Adipocyte (in vitro differentiated cells): ENCODE results near the gene TMEM9.

Experiments used
- DNase-seq: peaks from one replicate; pipeline ENCODE4 v3.0.0-alpha.2; 2015; ENCODE audit warnings: low read depth
- H3K27me3 ChIP-seq: replicated peaks from 2 replicates; pipeline ENCODE4 v1.7.0; 2013; ENCODE audit warnings: mild to moderate bottlenecking, low read length, moderate library complexity; ENCODE audit not compliant: control insufficient read depth, insufficient read depth
- H3K36me3 ChIP-seq: 2 replicates; pipeline ENCODE4 v1.7.0; 2013; ENCODE audit warnings: low read length, mild to moderate bottlenecking, moderate library complexity; ENCODE audit not compliant: control insufficient read depth, insufficient read depth, severe bottlenecking
- H3K4me1 ChIP-seq: 2 replicates; pipeline ENCODE4 v1.7.0; 2013; ENCODE audit warnings: mild to moderate bottlenecking, low read length, moderate library complexity; ENCODE audit not compliant: control insufficient read depth, insufficient read depth
- H3K4me3 ChIP-seq: 2 replicates; pipeline ENCODE4 v1.7.0; 2013; ENCODE audit warnings: mild to moderate bottlenecking, low read length, moderate library complexity
- H3K9ac ChIP-seq: 2 replicates; pipeline ENCODE4 v1.7.0; 2013; ENCODE audit warnings: mild to moderate bottlenecking, low read length, moderate library complexity
- H3K9me3 ChIP-seq: 2 replicates; pipeline ENCODE4 v1.7.0; 2013; ENCODE audit warnings: mild to moderate bottlenecking, low read length, moderate library complexity; ENCODE audit not compliant: control insufficient read depth

The TMEM9 gene

DNA sequence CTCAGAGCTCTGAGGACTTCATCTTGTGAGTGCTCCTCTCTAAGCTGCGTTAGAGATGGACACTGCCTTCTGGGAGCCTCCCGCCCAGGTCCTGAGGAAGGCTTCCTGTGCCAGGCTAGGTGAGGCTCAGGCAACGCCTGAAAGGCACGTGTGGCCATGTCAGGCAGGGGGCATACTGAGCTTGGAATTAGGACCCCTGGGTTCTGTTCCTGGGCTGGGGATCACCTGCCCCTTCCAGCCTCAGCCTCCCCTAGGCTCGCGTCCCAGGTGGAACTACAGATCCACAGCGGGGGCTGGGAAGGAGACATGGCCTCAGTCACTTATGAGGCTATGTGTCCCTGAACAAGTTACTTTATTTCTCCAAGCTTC, 17.3 kb downstream of the TMEM9 start:
- no peaks in the 10 kb centered on the region for H3K9me3 ChIP-seq
- no peak overlapping the region for H3K9ac ChIP-seq
- no peak for DNase-seq
- no peaks in the 10 kb centered on the region for H3K27me3 ChIP-seq
- H3K4me1 ChIP-seq, result peaks cover 22% of the 10 kb centered on the region
- peaks cover 18% of the 10 kb centered on the region for H3K36me3 ChIP-seq
- H3K4me3 ChIP-seq, result no peak overlapping the region

DNA sequence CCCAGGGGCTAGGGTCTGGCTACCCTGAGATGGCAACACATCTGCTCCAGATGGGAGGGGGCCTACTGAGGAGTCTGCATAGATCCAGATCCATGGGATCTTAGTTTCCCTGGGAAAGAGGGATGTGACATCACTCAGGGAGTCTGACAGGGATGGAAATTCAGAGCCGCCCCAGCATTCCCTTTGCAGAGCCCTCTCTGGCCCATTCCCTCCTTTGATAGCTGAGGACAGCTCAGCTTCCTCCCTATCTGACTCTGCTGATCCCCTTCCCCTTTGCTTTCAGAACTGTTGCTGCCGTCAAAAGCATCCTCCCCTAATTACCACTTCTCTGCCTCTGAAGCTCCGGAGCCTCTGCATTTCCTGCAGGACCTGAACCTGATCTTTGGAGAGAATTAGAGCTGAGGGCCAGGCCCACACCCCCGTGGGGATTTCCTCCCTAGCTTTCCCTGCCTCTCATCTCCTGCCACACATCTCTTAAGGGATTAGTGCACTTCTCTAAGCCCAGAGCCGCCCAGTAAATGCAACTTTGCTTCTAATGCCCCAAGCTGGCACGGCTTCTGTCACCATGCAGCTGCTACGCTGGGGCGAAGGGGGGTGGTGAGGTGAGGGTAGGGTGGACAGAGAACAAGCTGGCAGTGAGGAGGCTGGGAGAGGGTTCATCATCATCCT, 17.8 kb downstream of the TMEM9 start:
- H3K27me3 ChIP-seq, result no peaks in the 10 kb centered on the region
- H3K9me3 ChIP-seq, result no peaks in the 10 kb centered on the region
- peaks cover 18% of the 10 kb centered on the region for H3K36me3 ChIP-seq
- H3K9ac ChIP-seq, result no peak overlapping the region
- no peak for DNase-seq
- peaks cover 20% of the 10 kb centered on the region for H3K4me1 ChIP-seq
- no peak overlapping the region for H3K4me3 ChIP-seq

DNA sequence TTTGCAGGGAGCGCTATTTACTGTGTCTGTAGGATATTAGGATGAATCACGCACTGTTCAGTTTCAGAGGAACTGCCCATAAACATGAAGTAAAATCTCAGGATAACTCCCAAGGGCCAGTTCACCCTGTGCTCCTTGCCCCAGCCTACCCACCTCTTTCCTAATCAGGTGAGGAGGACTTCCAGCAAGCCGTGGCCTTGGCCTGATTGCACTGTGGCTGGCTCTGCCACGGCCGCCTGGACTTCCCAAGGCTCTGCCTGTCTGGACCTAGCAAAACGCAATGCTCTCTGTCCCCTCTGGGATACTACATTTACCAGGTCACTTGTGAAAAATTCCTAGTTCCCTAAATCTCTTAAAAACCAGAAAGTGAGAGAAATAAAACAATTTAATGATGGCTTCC, 19.9 kb downstream of the TMEM9 start:
- Histone ChIP-seq H3K4me1 (peaks cover 20% of the 10 kb centered on the region), H3K36me3 (peaks cover 11% of the 10 kb centered on the region), H3K4me3 (no peak overlapping the region), H3K9ac (no peak overlapping the region), H3K9me3 (no peaks in the 10 kb centered on the region), H3K27me3 (no peaks in the 10 kb centered on the region)
- no peak for DNase-seq

DNA sequence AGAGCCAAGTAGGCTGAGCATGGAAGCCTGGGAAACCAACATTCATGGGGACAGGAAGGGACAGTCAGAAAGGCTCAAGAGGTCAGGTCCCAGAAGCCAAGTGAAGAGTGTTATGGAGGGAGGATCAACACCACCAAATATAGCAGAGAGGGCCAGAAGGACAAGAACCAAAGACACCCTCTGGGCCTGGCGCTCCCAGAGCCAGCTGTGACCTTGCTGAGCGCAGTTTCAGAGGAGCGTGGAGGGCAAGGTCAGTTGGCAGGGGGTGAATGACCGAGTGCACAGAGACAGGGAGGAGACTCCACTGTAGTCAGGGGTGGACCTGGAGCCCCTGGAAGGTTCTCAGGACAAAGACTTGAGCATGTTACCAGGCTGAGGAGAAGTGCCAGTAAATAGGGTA, 22.9 kb downstream of the TMEM9 start:
- H3K4me1 ChIP-seq, result no peaks in the 10 kb centered on the region
- H3K4me3 ChIP-seq, result no peak overlapping the region
- H3K27me3 ChIP-seq, result no peaks in the 10 kb centered on the region
- no peaks in the 10 kb centered on the region for H3K9me3 ChIP-seq
- H3K36me3 ChIP-seq, result peaks cover 11% of the 10 kb centered on the region
- H3K9ac ChIP-seq, result no peak overlapping the region
- DNase-seq, result no peak

DNA sequence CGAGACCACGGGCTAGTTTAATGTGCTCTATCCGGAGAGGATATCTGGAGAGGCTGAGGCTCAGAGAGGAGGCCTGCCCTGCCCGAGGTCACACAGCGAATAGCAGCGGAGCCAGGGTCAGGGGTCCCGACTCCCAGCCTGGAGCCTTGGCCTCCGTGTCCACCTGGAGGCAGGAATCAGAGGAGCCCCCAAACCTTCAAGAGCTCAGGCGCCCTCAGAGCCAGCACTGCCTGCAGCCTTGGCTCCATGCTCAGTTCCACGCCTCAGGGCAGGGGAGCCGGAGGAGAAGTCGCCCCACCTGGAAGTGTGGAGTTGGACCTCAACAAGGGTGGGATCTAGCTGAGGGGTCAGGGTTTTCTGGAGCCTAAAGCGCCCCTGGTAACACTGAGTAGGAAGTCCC, 25.3 kb downstream of the TMEM9 start:
- Histone ChIP-seq H3K9ac (no peak overlapping the region), H3K9me3 (no peaks in the 10 kb centered on the region)

DNA sequence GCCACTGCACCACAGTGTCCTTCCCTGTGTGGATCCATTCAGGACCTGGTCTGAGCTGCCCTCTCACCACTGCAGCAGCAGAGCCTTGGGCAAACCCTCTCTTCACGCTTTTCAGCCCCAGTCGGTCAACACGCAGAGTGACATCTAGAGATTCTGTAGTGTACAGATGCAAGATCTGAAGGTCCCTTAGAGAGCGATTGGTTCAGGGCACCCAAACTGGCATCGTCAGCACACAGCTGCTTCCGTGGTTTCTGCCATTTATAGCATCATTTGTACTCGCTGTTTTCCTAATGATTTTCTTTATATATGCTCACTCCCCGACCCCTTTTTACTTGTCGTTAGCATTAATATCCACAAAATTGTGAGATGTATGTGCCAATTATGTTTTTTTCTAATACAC, 25.8 kb downstream of the TMEM9 start:
- Histone ChIP-seq H3K36me3 (no peaks in the 10 kb centered on the region), H3K9ac (no peak overlapping the region), H3K4me3 (no peak overlapping the region), H3K4me1 (no peaks in the 10 kb centered on the region), H3K9me3 (no peaks in the 10 kb centered on the region), H3K27me3 (peaks cover 17% of the 10 kb centered on the region)
- no peak for DNase-seq

More for the DNA sequence above, 25.3 kb downstream of the TMEM9 start:
- H3K4me1 ChIP-seq, result no peaks in the 10 kb centered on the region
- no peaks in the 10 kb centered on the region for H3K36me3 ChIP-seq
- DNase-seq, result no peak
- H3K27me3 ChIP-seq, result peaks cover 13% of the 10 kb centered on the region
- H3K4me3 ChIP-seq, result no peak overlapping the region

DNA sequence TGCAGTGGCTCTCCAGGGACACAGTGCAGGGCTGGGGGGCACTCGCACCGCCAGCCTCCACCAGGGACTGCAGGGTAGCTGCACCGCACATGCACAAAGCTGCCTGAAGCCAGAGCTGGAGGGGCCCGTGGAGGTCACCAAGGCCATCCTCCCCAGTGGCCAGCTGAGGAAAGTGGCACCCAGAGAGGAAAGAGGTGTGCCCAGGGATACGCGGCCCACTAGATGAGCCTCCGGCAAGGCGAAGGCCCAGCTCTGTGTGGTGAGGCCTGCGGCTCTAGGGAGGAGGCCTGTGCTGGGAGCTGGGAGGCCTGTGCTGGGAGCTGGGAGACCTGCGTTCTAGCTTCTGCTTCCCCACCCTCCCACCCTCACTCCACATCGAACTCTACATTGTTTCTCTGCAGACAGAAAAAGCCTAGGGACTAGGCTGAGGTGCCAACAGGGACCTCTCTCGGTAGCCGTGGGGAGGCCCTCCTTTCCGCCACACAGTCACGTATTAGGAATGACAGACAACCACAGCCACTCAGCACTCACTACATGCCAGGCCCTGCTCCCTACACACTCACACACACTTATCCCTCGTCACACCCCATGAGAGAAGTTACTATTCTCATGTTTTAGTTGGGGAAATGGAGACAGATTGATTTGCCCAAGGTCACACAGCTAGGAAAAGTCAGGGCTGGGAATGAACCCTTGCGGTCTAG, 26.4 kb downstream of the TMEM9 start:
- Histone ChIP-seq H3K9ac (no peak overlapping the region), H3K4me3 (no peak overlapping the region), H3K27me3 (peaks cover 23% of the 10 kb centered on the region), H3K4me1 (no peaks in the 10 kb centered on the region), H3K9me3 (no peaks in the 10 kb centered on the region), H3K36me3 (no peaks in the 10 kb centered on the region)
- DNase-seq, result no peak

DNA sequence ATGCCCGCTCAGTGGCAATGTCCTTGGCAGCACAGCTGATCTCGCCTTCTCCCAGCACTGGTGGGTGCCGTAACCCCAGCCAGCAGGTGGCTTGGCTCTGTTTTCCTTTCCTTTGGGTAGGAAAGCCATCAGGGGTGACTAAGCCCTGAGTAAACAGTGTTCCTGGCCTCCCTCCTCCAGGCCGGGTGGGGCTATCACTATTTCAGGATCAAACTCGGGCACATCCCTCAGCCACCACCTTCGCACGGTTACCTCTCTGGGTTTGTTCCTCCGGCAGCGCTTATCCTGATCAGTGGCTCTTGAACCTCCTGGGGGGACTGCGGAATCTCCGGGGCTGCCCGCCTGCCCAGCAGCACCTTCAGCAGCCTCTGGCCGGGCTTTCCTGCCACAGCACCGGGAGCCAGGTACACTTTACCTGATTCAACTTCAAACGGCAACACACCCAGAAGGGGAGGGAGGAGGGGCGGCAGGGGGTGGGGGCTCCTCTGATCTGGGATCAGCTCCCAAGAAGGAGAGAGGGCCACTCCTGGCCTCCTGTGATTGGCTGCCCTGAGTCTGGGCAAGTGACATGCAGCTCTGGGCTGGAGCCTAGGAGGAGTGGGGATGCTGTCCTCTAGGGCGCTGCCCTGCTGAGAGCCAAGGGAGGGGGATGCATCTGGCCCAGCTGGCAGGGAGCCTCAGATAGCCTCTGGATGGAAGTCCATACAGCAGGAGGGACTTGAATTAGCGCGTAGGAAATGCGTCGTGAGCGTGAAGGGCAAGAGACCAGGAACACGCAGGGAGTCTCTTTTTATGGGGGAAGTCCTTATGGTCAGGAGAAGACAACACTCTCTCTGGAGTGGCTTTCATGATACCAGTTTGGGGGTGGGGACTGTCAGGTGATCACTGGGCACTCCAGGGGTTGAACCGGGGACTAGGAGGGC, 27.2 kb downstream of the TMEM9 start, which contains the start of gene ASCL5:
Gene ASCL5 (minus strand): TSS at position 353 of the 923 bp plus-strand sequence. CDS start 11,812 bp downstream, outside the sequence.
- H3K27me3 ChIP-seq, result peaks cover 31% of the 10 kb centered on the region
- no peak within 1 kb of the TSS for H3K4me3 ChIP-seq
- no peaks in the 10 kb centered on the region for H3K9me3 ChIP-seq
- H3K9ac ChIP-seq, result no peak within 1 kb of the TSS
- no peak for DNase-seq
- H3K4me1 ChIP-seq, result no peaks in the 10 kb centered on the region
- no peaks in the 10 kb centered on the region for H3K36me3 ChIP-seq

DNA sequence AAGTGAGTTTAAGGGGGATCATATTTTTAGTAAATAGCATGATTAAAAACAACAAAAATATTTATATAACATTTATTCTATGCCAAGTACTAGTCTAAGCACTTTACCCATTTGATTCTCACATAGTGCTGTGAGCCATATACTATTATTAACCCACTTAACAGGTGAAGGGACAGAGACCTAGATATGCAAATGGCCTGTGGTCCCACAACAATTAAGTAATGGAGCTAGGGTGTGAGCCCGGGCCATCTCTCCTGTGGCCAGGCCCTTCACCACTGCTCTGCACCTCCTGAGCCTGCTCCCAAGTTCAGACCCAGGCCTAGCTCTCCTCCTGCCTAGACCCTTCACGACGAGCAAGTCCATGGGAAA, 27.8 kb downstream of the TMEM9 start:
- Histone ChIP-seq H3K9me3 (no peaks in the 10 kb centered on the region), H3K27me3 (peaks cover 33% of the 10 kb centered on the region), H3K36me3 (no peaks in the 10 kb centered on the region), H3K4me3 (no peak overlapping the region), H3K4me1 (no peaks in the 10 kb centered on the region), H3K9ac (no peak overlapping the region)
- no peak for DNase-seq

DNA sequence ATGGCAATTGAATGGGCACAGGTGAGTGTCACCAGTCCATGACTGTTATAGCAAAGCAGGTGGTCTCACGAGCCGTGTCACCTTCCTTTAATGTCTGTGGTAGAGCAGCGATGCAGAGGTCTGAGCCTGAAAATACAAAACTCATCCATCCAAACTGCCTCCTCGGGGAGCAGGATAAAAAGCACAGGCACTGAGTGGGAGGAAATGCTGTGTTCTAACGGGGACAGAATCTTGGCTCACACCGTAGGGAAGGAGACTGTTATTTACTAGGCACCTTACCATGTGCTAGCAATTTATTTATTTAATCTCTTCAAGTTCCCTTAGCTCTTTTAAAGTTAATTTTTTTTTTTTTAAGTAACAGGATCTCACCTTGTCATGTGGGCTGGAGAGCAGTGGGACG, 28.5 kb downstream of the TMEM9 start:
- Histone ChIP-seq H3K4me3 (no peak overlapping the region), H3K27me3 (peaks cover 33% of the 10 kb centered on the region), H3K9me3 (no peaks in the 10 kb centered on the region), H3K36me3 (no peaks in the 10 kb centered on the region), H3K9ac (no peak overlapping the region), H3K4me1 (no peaks in the 10 kb centered on the region)
- DNase-seq, result no peak

DNA sequence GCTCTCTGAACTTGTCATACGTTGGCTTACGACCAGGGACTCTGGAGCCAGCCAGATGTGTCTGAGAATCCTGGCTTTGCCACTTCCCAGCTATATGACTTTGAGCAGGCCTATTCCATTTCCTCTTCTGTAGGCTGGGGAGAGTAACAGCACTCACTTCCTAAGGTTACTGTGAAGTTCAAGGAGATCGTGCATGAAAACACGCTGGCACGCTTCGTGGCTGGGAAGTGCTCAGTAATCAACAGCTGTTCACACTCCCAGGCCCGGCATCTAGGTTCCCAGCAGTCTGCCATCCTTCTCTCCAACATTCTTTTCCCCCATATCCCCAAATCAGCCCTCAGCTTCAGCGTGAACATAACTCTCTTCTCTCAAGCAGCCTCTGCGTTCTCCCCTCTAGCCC, 29.3 kb downstream of the TMEM9 start:
- H3K9me3 ChIP-seq, result no peaks in the 10 kb centered on the region
- H3K4me1 ChIP-seq, result peaks cover 3% of the 10 kb centered on the region
- H3K9ac ChIP-seq, result no peak overlapping the region
- no peak overlapping the region for H3K4me3 ChIP-seq
- H3K36me3 ChIP-seq, result no peaks in the 10 kb centered on the region
- peaks cover 33% of the 10 kb centered on the region for H3K27me3 ChIP-seq
- DNase-seq, result no peak
